ENCODE measurements around the gene THOC3.
A peak's percentile ranks its signal among the peaks of the same experiment; 100 is the strongest.
"Not testable (repeated sequence)": the region's sequence is repeated elsewhere in the genome, so short reads cannot be mapped to it uniquely, and the experiment has no call there.

THOC3 gene

GRCh38 chr5:175967471-175968372, at the start of gene THOC3:
TSS of gene THOC3 (minus strand) at chr5:175968315. CDS start at chr5:175968208, 107 bp downstream.
- DNase-seq (ENCODE audit: low read depth, low spot score) = peak; percentile 18
- not testable (repeated sequence) for H3K27ac ChIP-seq

GRCh38 chr5:176017324-176017723, 49.2 kb upstream of the THOC3 start:
- DNase-seq (ENCODE audit: low read depth, low spot score); H3K27ac ChIP-seq: not testable (repeated sequence)

- not testable (repeated sequence) for DNase-seq (ENCODE audit: low read depth, low spot score)
Observed at GRCh38 chr5:176014360-176014759, 46.2 kb upstream of the THOC3 start.

GRCh38 chr5:176011088-176011487, 43.0 kb upstream of the THOC3 start:
- not testable (repeated sequence) for DNase-seq (ENCODE audit: low read depth, low spot score); H3K27ac ChIP-seq

More at GRCh38 chr5:176014360-176014759, 46.2 kb upstream of the THOC3 start:
- H3K27ac ChIP-seq = not testable (repeated sequence)

GRCh38 chr5:176010202-176010601, 42.1 kb upstream of the THOC3 start:
- not testable (repeated sequence) for H3K27ac ChIP-seq; DNase-seq (ENCODE audit: low read depth, low spot score)

GRCh38 chr5:176007220-176007619, 39.1 kb upstream of the THOC3 start:
- DNase-seq (ENCODE audit: low read depth, low spot score) = not testable (repeated sequence)

GRCh38 chr5:176006819-176007218, 38.7 kb upstream of the THOC3 start:
- DNase-seq (ENCODE audit: low read depth, low spot score); H3K27ac ChIP-seq: not testable (repeated sequence)

More at GRCh38 chr5:176007220-176007619, 39.1 kb upstream of the THOC3 start:
- not testable (repeated sequence) for H3K27ac ChIP-seq

- not testable (repeated sequence) for DNase-seq (ENCODE audit: low read depth, low spot score); H3K27ac ChIP-seq
Observed at GRCh38 chr5:175997979-175998378, 29.9 kb upstream of the THOC3 start.

GRCh38 chr5:175997495-175997894, 29.4 kb upstream of the THOC3 start:
- not testable (repeated sequence) for DNase-seq (ENCODE audit: low read depth, low spot score); H3K27ac ChIP-seq

GRCh38 chr5:175996791-175997190, 28.7 kb upstream of the THOC3 start:
- not testable (repeated sequence) for DNase-seq (ENCODE audit: low read depth, low spot score); H3K27ac ChIP-seq

- not testable (repeated sequence) for DNase-seq (ENCODE audit: low read depth, low spot score); H3K27ac ChIP-seq
Observed at GRCh38 chr5:175995506-175995905, 27.4 kb upstream of the THOC3 start.

GRCh38 chr5:175979371-175979995, 11.4 kb upstream of the THOC3 start:
- H3K27ac ChIP-seq; DNase-seq (ENCODE audit: low read depth, low spot score): not testable (repeated sequence)

GRCh38 chr5:175968381-175968780, 266 bp upstream of the THOC3 start:
- DNase-seq (ENCODE audit: low read depth, low spot score) = not testable (repeated sequence)

GRCh38 chr5:175962329-175962728, 5.8 kb downstream of the THOC3 start:
- not testable (repeated sequence) for H3K27ac ChIP-seq; DNase-seq (ENCODE audit: low read depth, low spot score)

More at GRCh38 chr5:175968381-175968780, 266 bp upstream of the THOC3 start:
- not testable (repeated sequence) for H3K27ac ChIP-seq

- H3K27ac ChIP-seq = peak overlapping the region; percentile 56
- peak; percentile 5 for DNase-seq (ENCODE audit: low read depth, low spot score)
Observed at GRCh38 chr5:175960228-175960627, 7.9 kb downstream of the THOC3 start.

- DNase-seq (ENCODE audit: low read depth, low spot score) = peak; percentile 33
- H3K27ac ChIP-seq = not testable (repeated sequence)
Observed at GRCh38 chr5:175958515-175958914, 9.6 kb downstream of the THOC3 start.

GRCh38 chr5:175954107-175954506, 14.0 kb downstream of the THOC3 start:
- not testable (repeated sequence) for H3K27ac ChIP-seq; DNase-seq (ENCODE audit: low read depth, low spot score)

- not testable (repeated sequence) for H3K27ac ChIP-seq; DNase-seq (ENCODE audit: low read depth, low spot score)
Observed at GRCh38 chr5:175952810-175953209, 15.3 kb downstream of the THOC3 start.

GRCh38 chr5:175951339-175951969, 16.7 kb downstream of the THOC3 start:
- H3K27ac ChIP-seq; DNase-seq (ENCODE audit: low read depth, low spot score): not testable (repeated sequence)

- DNase-seq (ENCODE audit: low read depth, low spot score); H3K27ac ChIP-seq: not testable (repeated sequence)
Observed at GRCh38 chr5:175948329-175949108, 19.6 kb downstream of the THOC3 start.

Measured in epithelial cell of prostate (primary cell).